HG02970 (cell line): ENCODE measurements around the gene PRPF38A.
"Not testable (repeated sequence)": the region's sequence is repeated elsewhere in the genome, so short reads cannot be mapped to it uniquely, and the experiment has no call there.

Experiments
- ATAC-seq: cut with Tn5 transposase; IDR thresholded peaks from one replicate; pipeline ENCODE4 v1.9.1; 2021; ENCODE audit warnings: mild to moderate bottlenecking, moderate library complexity, moderate number of reproducible peaks; ENCODE audit not compliant: unreplicated experiment, low FRiP score

The PRPF38A gene, protein sequence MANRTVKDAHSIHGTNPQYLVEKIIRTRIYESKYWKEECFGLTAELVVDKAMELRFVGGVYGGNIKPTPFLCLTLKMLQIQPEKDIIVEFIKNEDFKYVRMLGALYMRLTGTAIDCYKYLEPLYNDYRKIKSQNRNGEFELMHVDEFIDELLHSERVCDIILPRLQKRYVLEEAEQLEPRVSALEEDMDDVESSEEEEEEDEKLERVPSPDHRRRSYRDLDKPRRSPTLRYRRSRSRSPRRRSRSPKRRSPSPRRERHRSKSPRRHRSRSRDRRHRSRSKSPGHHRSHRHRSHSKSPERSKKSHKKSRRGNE

GRCh38 chr1:52404116-52404974 is at the start of gene PRPF38A, which contains the start of gene ORC1:
Gene PRPF38A, plus strand, starts transcription at chr1:52404602. Its CDS starts 148 bp downstream, at chr1:52404750.
Gene ORC1, minus strand, starts transcription at chr1:52404423. Its CDS starts 2,200 bp downstream, at chr1:52402223.
- ATAC-seq: peak; percentile 93

GRCh38 chr1:52355436-52355835 is 49.0 kb upstream of the PRPF38A start:
- no peak for ATAC-seq

DNA sequence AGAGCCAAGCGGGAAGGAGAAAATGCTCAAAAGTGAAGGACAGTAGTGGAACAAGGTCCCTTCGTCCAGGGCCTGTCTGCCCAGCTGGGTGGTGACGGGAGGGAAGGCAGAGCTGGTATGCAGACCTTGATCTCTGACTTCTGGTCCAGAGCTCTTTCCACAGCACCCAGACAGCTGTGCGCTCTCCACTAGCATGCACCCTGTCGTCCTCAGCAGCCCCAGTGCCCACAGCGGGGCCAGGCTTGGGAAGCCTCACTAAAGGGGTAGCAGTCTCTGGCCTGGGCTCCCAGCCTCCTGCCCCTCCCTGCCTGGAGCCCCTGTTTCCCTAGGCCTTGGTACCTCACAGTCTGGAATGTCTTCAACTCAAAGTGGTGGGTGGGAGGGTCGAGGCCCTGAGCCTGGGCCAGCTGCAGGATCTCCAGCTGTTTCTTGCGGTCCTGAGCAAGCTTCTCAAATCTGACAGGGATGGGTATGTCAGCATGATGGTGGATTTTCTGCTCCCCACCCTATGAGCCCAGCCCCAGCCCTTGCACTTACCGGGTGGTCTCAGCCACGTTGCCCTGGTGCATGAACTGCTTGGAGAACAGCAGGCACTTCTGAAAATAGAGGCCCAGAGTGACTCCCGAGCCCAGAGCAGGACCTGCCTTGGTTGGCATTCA is 48.4 kb upstream of the PRPF38A start:
- ATAC-seq: no peak

DNA sequence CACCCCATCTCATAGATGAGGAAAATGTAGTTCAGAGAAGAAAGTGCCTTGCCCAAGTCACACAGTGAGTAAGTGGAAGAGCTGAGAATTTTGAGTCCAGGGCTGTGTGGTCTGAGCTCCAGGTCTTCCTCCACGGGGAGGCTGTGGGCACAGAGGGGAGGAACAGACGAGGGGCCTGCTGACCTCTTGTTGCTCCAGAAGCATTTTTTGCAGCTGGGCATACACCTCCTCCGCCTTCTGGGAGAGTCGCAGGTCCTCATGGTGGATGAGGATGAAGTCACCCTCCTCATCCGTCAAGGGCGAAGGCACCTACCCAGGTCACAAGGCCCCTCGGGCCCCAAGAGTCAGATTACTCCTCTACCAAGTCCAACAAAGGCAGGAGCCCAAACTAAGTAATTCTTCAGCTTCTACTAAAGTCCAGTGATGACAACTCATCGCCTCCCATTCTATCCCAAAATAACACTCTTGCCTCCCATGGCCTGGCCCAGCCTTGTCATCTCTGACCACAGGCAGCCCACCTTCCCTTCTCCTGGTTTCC is 47.5 kb upstream of the PRPF38A start:
- ATAC-seq: no peak

DNA sequence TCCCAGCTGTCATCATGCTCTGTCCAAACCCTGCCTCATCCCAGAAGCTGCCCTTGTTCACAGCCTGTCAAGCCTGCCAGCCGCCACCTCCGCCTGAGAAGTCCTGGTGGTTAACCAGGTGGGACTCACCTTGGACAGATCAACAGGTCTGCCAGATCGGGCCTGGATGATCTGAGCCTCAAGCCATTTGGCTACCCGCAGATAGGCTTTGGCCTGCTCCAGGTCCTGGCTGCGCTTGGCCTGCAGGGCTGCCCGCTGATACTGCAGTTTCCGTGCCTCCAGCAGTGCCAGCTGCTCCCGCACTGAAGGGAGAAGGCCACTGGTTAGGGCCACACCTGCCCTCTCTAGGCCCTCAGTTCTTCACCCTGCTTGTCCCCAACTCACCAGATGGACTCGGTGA is 47.0 kb upstream of the PRPF38A start:
- ATAC-seq: no peak

DNA sequence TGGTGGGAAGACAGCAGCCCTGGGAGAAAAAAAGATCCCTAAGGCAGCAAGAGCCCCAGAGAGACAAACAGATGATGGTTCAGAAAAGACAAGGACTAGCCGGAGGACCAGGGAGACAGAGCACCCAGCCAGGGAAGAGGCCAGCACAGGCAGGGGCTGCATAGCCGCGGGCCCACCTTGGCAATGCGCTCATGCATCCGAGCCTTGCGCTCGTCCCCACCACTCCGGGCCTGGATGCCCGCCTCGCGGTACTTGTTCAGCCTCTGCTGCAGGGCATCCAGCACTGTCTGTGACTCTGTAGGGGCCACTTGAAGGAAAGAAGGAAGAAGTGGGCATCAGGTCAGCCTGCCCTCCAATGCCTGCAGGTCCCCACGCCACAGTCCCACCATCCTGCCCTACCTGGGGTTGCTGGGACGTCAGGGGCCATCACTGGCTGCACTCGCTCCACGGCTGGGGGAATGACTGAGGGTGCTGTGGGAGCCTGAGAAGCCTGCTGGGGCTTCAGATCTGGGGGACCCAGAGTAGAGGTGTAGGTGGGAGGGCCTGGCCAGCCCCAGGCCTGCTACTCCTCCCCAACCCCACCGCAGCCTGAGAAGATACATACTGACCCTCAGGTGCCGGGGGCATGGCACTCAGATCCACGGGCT is 45.4 kb upstream of the PRPF38A start:
- ATAC-seq: no peak

- ATAC-seq: no peak
Observed at GRCh38 chr1:52359676-52360594, 44.5 kb upstream of the PRPF38A start.

DNA sequence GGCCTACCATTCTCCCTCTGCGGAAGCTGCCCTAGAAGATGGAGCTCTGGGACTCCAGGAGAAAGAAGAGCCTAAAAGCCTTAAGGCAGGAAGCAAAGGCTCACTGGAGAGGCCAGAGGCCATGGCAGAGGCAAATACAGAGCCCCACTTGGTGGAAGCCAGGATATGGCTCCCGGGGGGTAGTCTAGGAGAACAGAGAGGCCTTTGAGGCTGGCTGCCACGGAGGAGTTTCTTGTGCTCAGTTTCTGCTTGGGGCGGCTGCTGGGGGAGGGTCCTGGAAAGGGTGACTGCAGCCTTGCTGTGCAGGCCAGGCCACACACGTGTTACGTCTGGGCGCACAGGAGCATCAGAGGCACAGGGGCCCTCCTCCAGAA is 43.8 kb upstream of the PRPF38A start:
- ATAC-seq: no peak

DNA sequence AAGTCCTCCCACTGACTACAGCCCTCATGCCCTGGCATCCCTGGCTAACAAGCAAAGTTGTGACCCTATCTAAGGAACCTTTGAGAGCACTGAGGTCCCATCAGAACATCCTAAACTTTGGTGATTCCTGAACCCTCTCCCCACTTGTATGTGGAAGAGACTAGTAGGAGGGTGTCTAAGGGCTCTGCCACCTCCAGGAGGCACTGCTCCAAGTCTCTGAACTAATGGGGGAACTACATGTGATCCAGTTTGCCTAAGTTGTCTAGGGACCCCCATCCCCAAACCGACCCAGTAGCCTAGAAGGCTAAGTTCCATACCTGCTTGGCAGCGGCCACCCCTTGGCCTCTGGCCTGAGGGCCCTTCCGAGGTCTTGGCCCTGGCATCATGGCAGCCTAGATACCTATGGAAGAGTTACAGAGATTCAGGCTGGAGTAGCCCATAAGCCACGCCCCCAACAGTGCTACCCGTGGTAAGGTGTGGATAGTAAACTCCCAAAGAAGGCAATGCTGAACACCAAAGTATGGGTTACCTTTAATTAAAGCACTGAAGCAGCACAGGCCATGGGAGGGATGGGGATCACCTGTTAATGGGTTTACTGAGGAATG is 40.1 kb upstream of the PRPF38A start:
- no peak for ATAC-seq

GRCh38 chr1:52365071-52365745 is 39.2 kb upstream of the PRPF38A start:
- ATAC-seq: no peak

DNA sequence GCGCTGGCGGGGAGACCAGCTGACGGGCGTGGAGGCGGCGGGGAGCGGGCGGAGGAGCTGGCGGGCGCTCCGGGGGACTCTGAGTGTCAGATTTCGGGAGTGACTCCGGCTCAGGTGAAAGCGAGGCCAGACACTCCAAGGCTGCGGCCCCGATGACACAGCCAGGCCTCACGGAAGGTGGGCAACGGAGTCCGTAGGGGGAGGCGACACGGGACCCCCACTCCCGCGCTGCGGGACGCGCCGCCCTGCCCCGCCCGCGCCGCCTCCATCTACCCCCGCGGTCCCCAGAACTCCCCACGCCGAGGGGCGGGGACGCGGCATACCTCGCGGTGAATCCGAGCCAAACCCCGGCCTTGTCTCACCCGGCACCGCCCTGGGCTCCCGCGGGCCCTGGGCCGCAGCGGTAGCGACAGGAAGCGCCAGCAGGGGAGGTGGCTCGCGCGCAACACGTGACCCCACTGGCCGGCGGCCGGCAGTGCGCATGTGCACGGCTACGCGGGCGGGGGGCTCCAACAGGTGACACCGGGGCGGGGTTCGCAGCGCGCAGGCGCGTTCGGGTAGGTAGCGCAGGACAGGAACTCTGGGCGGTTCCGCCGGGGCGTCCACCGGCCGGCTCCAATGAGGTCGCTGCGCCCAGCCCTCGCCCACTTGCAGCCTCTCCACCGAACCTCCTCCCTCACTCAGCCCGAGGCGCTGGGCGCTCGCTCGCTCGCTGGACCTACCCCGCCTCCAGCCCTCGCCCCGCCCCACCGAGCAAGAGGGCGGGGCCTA is 38.5 kb upstream of the PRPF38A start, which contains the start of gene CC2D1B:
TSS of gene CC2D1B (minus strand) at position 460 of the 771 bp plus-strand sequence. CDS start 1,585 bp downstream, outside the sequence.
- peak; percentile 89 for ATAC-seq

DNA sequence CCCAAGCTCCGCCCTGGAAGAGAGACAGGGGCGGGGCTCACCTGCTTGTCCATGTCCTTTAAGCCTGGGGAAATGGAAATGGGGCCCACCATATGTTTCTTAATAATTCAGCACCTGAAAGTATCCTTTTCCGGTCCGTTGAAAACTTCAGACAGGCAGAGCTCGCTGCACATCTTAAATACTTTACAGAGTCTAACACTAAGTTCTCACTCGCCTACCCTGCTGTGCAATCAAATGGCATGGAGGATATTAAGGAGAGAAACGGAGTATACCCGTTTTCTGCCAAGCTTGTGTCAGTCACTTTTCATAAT is 37.9 kb upstream of the PRPF38A start:
- ATAC-seq: no peak

- no peak for ATAC-seq
Observed at GRCh38 chr1:52367272-52367671, 37.1 kb upstream of the PRPF38A start.

- no peak for ATAC-seq
Observed at GRCh38 chr1:52368383-52369172, 35.8 kb upstream of the PRPF38A start.

- not testable (repeated sequence) for ATAC-seq
Observed at GRCh38 chr1:52369851-52370250, 34.6 kb upstream of the PRPF38A start.

- ATAC-seq: no peak
Observed at GRCh38 chr1:52385376-52385775, 19.0 kb upstream of the PRPF38A start.

DNA sequence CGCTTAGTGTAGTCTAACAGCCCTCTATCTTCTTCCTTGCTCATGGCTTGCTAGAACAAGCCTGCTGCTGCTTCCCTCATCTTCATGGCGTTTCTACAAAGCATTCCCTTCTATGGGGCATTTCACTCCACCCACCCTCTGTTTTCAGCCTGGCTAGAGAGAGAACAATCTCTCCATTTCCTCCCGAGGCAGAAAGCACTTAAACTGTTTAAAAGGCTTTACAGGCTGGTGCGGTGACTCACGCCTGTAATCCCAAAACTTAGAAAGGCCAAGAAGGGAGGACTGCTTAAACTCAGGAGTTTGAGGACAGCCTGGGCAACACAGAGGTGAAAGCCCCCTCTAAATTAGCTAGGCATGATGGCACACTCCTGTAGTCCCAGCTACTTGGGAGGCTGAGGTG is 17.9 kb upstream of the PRPF38A start:
- no peak for ATAC-seq
